GM12878 (cell line): ENCODE data around the gene MYO3B. TPM values are rescaled to one million over a fixed set of nuclear protein-coding genes. Genes with fewer than 3 reads are reported as not detected.

Source experiments
- ATAC-seq: fragments of 200-7000 bp; cut with Tn5 transposase; 3 replicates; pipeline ENCODE4 v1.9.1; 2020; ENCODE audit warnings: mild to moderate bottlenecking, moderate library complexity
- BruUV-seq: library from RNA; stranded (reverse); fragments of 400-500 nt; replicated peaks from 2 replicates; lab custom pipeline; 2021; lab: Mats Ljungman, UMichigan
- CTCF ChIA-PET: fragments of 300-600 bp; sonication (Branson Sonifier 250); formaldehyde crosslinking; extraction: SDS; loops from one replicate; lab custom pipeline; 2021; ENCODE audit warnings: inconsistent platforms; lab: Yijun Ruan, JAX
- POLR2A ChIA-PET: fragments of 350-600 bp; formaldehyde crosslinking; extraction: SDS; loops from one replicate; lab custom pipeline; 2021; ENCODE audit warnings: inconsistent platforms; lab: Charles Lee
- RAD21 ChIA-PET: fragments of 300-600 bp; sonication (Branson Sonifier 250); formaldehyde crosslinking; loops from one replicate; lab custom pipeline; 2023; ENCODE audit warnings: antibody characterized with exemption; ENCODE audit not compliant: unreplicated experiment; lab: Charles Lee
- SMC1A ChIA-PET: fragments of 300-600 bp; sonication (Branson Sonifier 250); formaldehyde crosslinking; loops from one replicate; lab custom pipeline; 2023; ENCODE audit not compliant: unreplicated experiment, uncharacterized antibody; lab: Charles Lee
- DNase-seq: peaks from one replicate; pipeline ENCODE4 v3.0.0-alpha.2; 2011; ENCODE audit warnings: low read depth, low spot score
- FAIRE-seq: peaks from 3 replicates; lab custom pipeline; 2011; peaks lifted over from hg19 to GRCh38; lab: Jason Lieb, UNC
- H2AFZ ChIP-seq: 2 replicates; pipeline ENCODE4 v1.6.0; 2011; ENCODE audit warnings: low read depth, low read length, control low read depth; ENCODE audit not compliant: control insufficient read depth
- H3K27ac ChIP-seq: 2 replicates; pipeline ENCODE4 v1.5.1; 2011; ENCODE audit warnings: control low read depth; ENCODE audit not compliant: control insufficient read depth, insufficient read depth
- H3K27me3 ChIP-seq, 2 experiments: replicated peaks in 1 of 2; 2 replicates each; pipeline versions ENCODE4 v1.6.0 to v1.6.1; 2011; ENCODE audit warnings: low read length in 1 of 2; ENCODE audit not compliant: control insufficient read depth in 2 of 2, insufficient read depth in 2 of 2
- H3K36me3 ChIP-seq, 2 experiments: 2 replicates each; pipeline ENCODE4 v1.5.1; 2011; ENCODE audit warnings: low read length in 1 of 2; ENCODE audit not compliant: control insufficient read depth in 2 of 2, insufficient read depth in 2 of 2
- H3K4me1 ChIP-seq: 2 replicates; pipeline ENCODE4 v1.6.1; 2011; ENCODE audit warnings: mild to moderate bottlenecking, low read length, moderate library complexity, mixed read lengths; ENCODE audit not compliant: control insufficient read depth, insufficient read depth
- H3K4me2 ChIP-seq: 2 replicates; pipeline ENCODE4 v1.6.0; 2011; ENCODE audit warnings: control low read depth; ENCODE audit not compliant: control insufficient read depth, insufficient read depth
- H3K4me3 ChIP-seq: fragments of 200-600 bp; sonication (generic); 2 replicates; pipeline ENCODE4 v1.5.1; 2016
- H3K79me2 ChIP-seq: 2 replicates; pipeline ENCODE4 v1.6.0; 2011; ENCODE audit warnings: low read length; ENCODE audit not compliant: control insufficient read depth, insufficient read depth
- H3K9ac ChIP-seq: 2 replicates; pipeline ENCODE4 v1.8.0; 2011; ENCODE audit warnings: low read length, control low read depth, mixed read lengths; ENCODE audit not compliant: control insufficient read depth, insufficient read depth
- H3K9me3 ChIP-seq: replicated peaks from 3 replicates; pipeline ENCODE4 v1.5.1; 2011; ENCODE audit warnings: mild to moderate bottlenecking, low read length; ENCODE audit not compliant: control insufficient read depth, insufficient read depth
- H4K20me1 ChIP-seq: 2 replicates; pipeline ENCODE4 v1.6.0; 2011; ENCODE audit not compliant: control insufficient read depth, insufficient read depth
- CBX5 ChIP-seq: sonication (generic); IDR thresholded peaks from 2 replicates; pipeline ENCODE4 v1.6.1; 2016; ENCODE audit warnings: low read depth, moderate library complexity, mild to moderate bottlenecking, inconsistent platforms
- E2F4 ChIP-seq: IDR thresholded peaks from 2 replicates; pipeline ENCODE4 v1.6.1; 2012; ENCODE audit warnings: low read depth, low read length, improper control_type of control experiment
- FOXK2 ChIP-seq: fragments of 450-650 bp; IDR thresholded peaks from 2 replicates; pipeline ENCODE4 v1.6.1; 2017; ENCODE audit warnings: mild to moderate bottlenecking, moderate library complexity
- KLF5 ChIP-seq: fragments of 450-650 bp; IDR thresholded peaks from 2 replicates; pipeline ENCODE4 v1.6.1; 2014; ENCODE audit warnings: mild to moderate bottlenecking; ENCODE audit not compliant: partially characterized antibody
- NR2C1 ChIP-seq: fragments of 450-650 bp; IDR thresholded peaks from 2 replicates; pipeline ENCODE4 v1.6.1; 2017; ENCODE audit warnings: antibody characterized with exemption, mild to moderate bottlenecking, moderate library complexity
- PML ChIP-seq: IDR thresholded peaks from 2 replicates; pipeline ENCODE4 v1.6.1; 2012; ENCODE audit warnings: low read length, inconsistent platforms
- RAD21 ChIP-seq: IDR thresholded peaks from 2 replicates; pipeline ENCODE4 v1.6.1; 2011; ENCODE audit warnings: mild to moderate bottlenecking, low read depth, low read length, moderate library complexity; ENCODE audit not compliant: insufficient read depth
- SMAD1 ChIP-seq: fragments of 450-650 bp; IDR thresholded peaks from 2 replicates; pipeline ENCODE4 v1.6.1; 2018; ENCODE audit warnings: mild to moderate bottlenecking, low read depth; ENCODE audit not compliant: partially characterized antibody
- SREBF2 ChIP-seq: IDR thresholded peaks from 2 replicates; pipeline ENCODE4 v1.6.1; 2012; ENCODE audit warnings: mild to moderate bottlenecking, low read length
- TCF3 ChIP-seq: IDR thresholded peaks from 2 replicates; pipeline ENCODE4 v1.6.1; 2012; ENCODE audit warnings: low read depth, mild to moderate bottlenecking, low read length, borderline replicate concordance; ENCODE audit not compliant: insufficient read depth
- WGBS: methylation state at CpG from one replicate; pipeline ENCODE4 v1.1.6; 2016; ENCODE audit warnings: low lambda C conversion rate; ENCODE audit not compliant: insufficient replicate concordance, insufficient coverage; ENCODE audit errors: missing lambda C conversion rate; 5-methylcytosine and 5-hydroxymethylcytosine counted together
- in situ Hi-C: fragments of 300-500 bp; cut with MboI; formaldehyde crosslinking; loops from 9 replicates; pipeline ENCODE4 v1.14.3; 2018; ENCODE audit warnings: mixed read lengths
- intact Hi-C: fragments of 100-400 bp; cut with micrococcal nuclease; formaldehyde crosslinking; loops from one replicate; pipeline ENCODE4 v1.14.2; 2022; ENCODE audit not compliant: unreplicated experiment
- polyA plus RNA-seq, 11 experiments: library from polyadenylated mRNA; depleted of rRNA in 4 of 11; unstranded in 6 of 11; stranded (reverse) in 5 of 11; fragments of >200 nt; fragmentation: Nextera tagmentation in 4 of 11; fragmentation: Illumina TruSeq in 1 of 11; extraction: Ambion mirVana in 4 of 11; extraction: Trizol in 1 of 11; gene quantifications; 1 replicate in 1 of 11; 2 replicates in 10 of 11; pipeline versions ENCODE4 v1.2.1 to v1.2.3, GENCODE V29; 2011 to 2016; ENCODE audit warnings: inconsistent platforms in 2 of 11, missing spikeins in 2 of 11, low read depth in 1 of 11
- total RNA-seq, 4 experiments: library from RNA; depleted of rRNA in 3 of 4; stranded (reverse); fragments of >200 nt in 3 of 4; fragmentation: Illumina TruSeq in 1 of 4; extraction: Trizol in 1 of 4; gene quantifications; 2 replicates each; pipeline versions ENCODE4 v1.2.1 to v1.2.3, GENCODE V29; 2013 to 2021
- TF ChIP-seq, protein P1 (sequence below): IDR thresholded peaks from 2 replicates; pipeline ENCODE4 v1.6.1; 2011; ENCODE audit warnings: low read depth, mild to moderate bottlenecking, low read length, moderate library complexity, borderline replicate concordance; ENCODE audit errors: extremely low read depth
- TF ChIP-seq, protein P2 (sequence below): fragments of 450-650 bp; IDR thresholded peaks from 2 replicates; pipeline ENCODE4 v1.6.1; 2017; ENCODE audit warnings: mild to moderate bottlenecking, moderate library complexity

Gene MYO3B
- total and polyA plus RNA-seq, 10 of the 15 experiments (the other 5 are each of a cell fraction or from before 2014, with no cell fraction given), result 1.1 to 7.1 (median 2.1) TPM

- Histone ChIP-seq H3K9me3 (no peaks in the 10 kb centered on the region), H2AFZ (peak overlapping the region; percentile 55), H3K9ac (no peak overlapping the region), H4K20me1 (no peaks in the 10 kb centered on the region), H3K4me3 (no peak overlapping the region), H3K27me3 (no peaks in the 10 kb centered on the region), H3K4me1 (no peaks in the 10 kb centered on the region), H3K36me3 (no peaks in the 10 kb centered on the region), H3K27ac (no peak overlapping the region), H3K4me2 (no peak overlapping the region), H3K79me2 (no peaks in the 10 kb centered on the region)
- intact Hi-C loops, result loop anchor here (2.0 to 5.0 kb wide), 5 partner anchors 37 to 511 kb away; no protein-coding TSS in a partner anchor
- ChIA-PET CTCF (interaction anchor here (0.5 to 8.4 kb wide), 47 partner anchors 9 to 909 kb away, joined by 3 to 89 read pairs (median 4); partner anchors contain the start of genes ERICH2 and GAD1), RAD21 (interaction anchor here (0.8 to 2.5 kb wide), 18 partner anchors 9 to 455 kb away, joined by 3 to 19 read pairs (median 4); partner anchors contain the start of gene GAD1), POLR2A (interaction anchor here (1.0 kb wide), 1 partner anchor 15 kb away, joined by 3 read pairs; no protein-coding TSS in a partner anchor), SMC1A (interaction anchor here (0.7 to 7.0 kb wide), 27 partner anchors 9 to 455 kb away, joined by 3 to 53 read pairs (median 4); partner anchors contain the start of genes GAD1 and MYO3B)
- FAIRE-seq, result peak; percentile 94
- peak; percentile 26 for DNase-seq
- in situ Hi-C loops, result loop anchor here (5.0 kb wide), 2 partner anchors 124 to 451 kb away; no protein-coding TSS in a partner anchor
- 12% methylated on average over 5 of the region's 5 CpGs for WGBS
- ATAC-seq, result peak; percentile 97
- no TSS peak for BruUV-seq
- TF ChIP-seq SREBF2 (no peak), CBX5 (no peak), KLF5 (no peak), RAD21 (peak; percentile 65), TCF3 (no peak), PML (no peak), SMAD1 (no peak), FOXK2 (no peak), E2F4 (no peak), NR2C1 (no peak)
- TF ChIP-seq, protein P1, sequence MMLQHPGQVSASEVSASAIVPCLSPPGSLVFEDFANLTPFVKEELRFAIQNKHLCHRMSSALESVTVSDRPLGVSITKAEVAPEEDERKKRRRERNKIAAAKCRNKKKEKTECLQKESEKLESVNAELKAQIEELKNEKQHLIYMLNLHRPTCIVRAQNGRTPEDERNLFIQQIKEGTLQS, result no peak
- TF ChIP-seq, protein P2, sequence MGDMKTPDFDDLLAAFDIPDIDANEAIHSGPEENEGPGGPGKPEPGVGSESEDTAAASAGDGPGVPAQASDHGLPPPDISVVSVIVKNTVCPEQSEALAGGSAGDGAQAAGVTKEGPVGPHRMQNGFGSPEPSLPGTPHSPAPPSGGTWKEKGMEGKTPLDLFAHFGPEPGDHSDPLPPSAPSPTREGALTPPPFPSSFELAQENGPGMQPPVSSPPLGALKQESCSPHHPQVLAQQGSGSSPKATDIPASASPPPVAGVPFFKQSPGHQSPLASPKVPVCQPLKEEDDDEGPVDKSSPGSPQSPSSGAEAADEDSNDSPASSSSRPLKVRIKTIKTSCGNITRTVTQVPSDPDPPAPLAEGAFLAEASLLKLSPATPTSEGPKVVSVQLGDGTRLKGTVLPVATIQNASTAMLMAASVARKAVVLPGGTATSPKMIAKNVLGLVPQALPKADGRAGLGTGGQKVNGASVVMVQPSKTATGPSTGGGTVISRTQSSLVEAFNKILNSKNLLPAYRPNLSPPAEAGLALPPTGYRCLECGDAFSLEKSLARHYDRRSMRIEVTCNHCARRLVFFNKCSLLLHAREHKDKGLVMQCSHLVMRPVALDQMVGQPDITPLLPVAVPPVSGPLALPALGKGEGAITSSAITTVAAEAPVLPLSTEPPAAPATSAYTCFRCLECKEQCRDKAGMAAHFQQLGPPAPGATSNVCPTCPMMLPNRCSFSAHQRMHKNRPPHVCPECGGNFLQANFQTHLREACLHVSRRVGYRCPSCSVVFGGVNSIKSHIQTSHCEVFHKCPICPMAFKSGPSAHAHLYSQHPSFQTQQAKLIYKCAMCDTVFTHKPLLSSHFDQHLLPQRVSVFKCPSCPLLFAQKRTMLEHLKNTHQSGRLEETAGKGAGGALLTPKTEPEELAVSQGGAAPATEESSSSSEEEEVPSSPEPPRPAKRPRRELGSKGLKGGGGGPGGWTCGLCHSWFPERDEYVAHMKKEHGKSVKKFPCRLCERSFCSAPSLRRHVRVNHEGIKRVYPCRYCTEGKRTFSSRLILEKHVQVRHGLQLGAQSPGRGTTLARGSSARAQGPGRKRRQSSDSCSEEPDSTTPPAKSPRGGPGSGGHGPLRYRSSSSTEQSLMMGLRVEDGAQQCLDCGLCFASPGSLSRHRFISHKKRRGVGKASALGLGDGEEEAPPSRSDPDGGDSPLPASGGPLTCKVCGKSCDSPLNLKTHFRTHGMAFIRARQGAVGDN, result no peak
These were observed 183.4 kb downstream of the MYO3B start for GRCh38 chr2:170361090-170361936.
